AG10803 (cell line): Measurements from ENCODE around the gene OTOGL.

Source experiments
- DNase-seq: peaks from one replicate; pipeline ENCODE4 v3.0.0; 2010; ENCODE audit warnings: low read depth
- H3K4me3 ChIP-seq: 2 replicates; pipeline ENCODE4 v1.5.1; 2011; ENCODE audit warnings: mild to moderate bottlenecking, low read length, control low read depth
- CTCF ChIP-seq: conservative IDR thresholded peaks from 2 replicates; pipeline ENCODE4 v1.5.1; 2011; ENCODE audit warnings: mild to moderate bottlenecking, low read length, control low read depth, inconsistent platforms

OTOGL gene

GRCh38 chr12:80166751-80167150, 67.4 kb downstream of the OTOGL start:
- DNase-seq, result no peak
- H3K4me3 ChIP-seq, result no peak overlapping the region
- TF ChIP-seq CTCF, result no peak

DNA sequence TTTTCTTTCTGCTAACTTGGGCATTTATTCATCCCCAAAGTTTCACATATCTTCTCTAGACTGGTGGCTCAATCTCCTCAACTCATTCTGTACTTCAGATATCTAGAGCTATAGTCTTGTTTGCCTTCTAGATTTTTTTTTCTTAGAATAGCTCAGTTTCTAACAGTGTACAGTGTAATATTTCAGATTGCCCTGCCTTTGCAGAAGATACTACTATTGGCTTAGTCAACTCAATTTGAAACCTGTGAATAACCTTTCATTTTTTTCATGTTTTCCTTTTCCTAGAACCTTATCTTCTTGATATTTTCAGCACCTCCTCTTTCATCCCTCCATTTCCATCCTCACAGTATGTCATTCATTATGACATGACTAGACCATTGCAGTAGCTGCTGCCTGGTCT, 69.6 kb downstream of the OTOGL start:
- H3K4me3 ChIP-seq, result no peak overlapping the region
- TF ChIP-seq CTCF, result no peak
- no peak for DNase-seq

GRCh38 chr12:80170915-80171314, 71.6 kb downstream of the OTOGL start:
- no peak overlapping the region for H3K4me3 ChIP-seq
- no peak for DNase-seq

GRCh38 chr12:80173083-80173864, 73.9 kb downstream of the OTOGL start:
- DNase-seq, result no peak
- no peak overlapping the region for H3K4me3 ChIP-seq
- TF ChIP-seq CTCF, result no peak

More at GRCh38 chr12:80170915-80171314, 71.6 kb downstream of the OTOGL start:
- TF ChIP-seq CTCF, result no peak

DNA sequence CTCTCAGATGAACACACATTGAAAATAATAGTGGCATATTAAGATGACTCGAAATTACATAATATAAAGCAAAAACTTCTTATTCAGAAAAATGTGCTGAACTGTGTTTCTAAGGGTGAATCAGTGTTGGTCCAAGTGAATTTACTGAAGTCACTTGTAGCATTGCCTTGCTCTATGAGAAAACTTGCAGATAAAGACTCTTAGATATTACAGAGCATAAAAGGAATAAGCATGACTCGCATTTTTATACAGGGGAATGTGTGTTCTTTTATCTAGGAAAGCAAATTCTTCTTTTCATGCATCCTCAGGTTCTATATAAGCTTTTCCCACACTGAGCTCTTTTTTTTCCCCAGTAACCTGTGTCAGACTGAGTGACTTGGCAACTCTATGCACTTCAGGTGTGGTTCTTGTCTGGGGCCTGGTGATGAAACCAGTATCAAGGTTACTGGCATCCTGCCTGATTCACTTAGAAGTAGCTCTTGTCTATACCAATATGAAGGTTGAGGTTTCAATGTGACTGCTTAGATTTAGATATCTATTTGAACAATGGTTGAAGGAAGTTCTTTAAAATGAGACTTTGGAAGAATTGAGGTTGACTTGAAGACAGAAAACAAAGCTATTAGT, 76.1 kb downstream of the OTOGL start:
- DNase-seq, result no peak
- H3K4me3 ChIP-seq, result no peak overlapping the region
- TF ChIP-seq CTCF, result no peak

GRCh38 chr12:80176706-80177105, 77.4 kb downstream of the OTOGL start:
- TF ChIP-seq CTCF, result no peak
- no peak for DNase-seq
- H3K4me3 ChIP-seq, result no peak overlapping the region

DNA sequence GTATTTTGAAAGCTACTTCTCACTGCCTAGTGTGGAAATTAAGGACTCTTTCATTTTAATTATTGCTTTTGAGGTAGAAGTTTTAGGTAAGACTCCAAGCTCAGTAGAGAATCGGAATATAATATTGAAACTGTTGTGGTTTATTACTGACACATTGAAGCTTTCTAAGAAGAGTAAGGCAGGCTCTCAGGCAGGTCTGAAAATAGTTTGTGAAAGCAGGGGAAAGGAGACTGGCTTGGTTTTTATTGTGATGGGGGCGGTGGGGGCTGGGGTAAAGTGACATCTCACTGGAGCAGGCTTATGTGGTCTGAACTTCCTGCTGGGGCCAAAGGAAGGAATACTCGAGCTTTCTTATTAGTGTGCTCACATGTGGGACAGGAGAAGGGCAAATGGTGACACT, 79.5 kb downstream of the OTOGL start:
- H3K4me3 ChIP-seq, result no peak overlapping the region
- no peak for TF ChIP-seq CTCF
- DNase-seq, result no peak
